ENCODE data around the gene RAB6B.

RAB6B gene

DNA sequence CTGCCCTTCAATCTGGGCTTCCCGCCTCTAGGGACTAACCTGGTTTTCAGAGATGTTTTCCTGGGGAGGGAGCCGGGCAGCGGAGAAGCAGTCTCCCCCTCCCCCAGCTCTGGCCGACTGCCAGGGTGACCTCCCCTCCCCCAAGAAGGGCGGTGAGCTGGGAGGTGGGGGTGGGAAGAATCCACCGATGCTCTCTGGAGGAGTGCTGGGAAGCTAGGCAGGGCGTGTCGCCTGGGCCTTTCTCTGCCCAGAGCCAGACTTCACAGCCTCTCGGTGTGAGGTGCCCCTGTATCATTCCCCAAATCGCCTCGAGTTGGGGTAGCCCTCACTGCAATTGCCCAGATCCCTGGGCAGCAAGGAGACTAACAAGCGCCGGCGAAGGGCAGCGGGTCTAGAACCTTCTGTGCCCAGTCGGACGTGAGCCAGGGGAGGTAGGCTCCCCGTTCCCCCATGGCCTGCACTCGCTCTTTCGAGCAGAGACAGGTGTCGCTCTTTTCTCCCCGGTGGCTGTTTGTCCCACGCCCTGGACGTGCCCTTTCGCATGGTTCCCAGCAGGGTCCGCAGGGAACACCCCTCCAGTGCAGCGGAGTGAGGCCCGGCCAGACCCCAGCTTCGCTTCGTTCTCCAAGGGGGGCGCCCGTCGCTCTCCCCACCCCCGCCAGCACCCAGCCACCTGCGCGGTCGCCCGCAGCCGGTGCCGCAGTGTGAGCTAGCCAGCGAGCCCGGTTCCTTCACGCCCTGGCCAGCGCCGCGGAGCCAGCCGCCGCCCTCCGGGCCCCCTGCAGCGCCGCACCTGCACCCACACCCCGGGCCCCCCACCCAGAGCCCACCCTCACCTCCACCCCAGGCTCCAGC is 1.1 kb downstream of the RAB6B start:
- no peak for DNase-seq (ENCODE audit: low read depth)

DNA sequence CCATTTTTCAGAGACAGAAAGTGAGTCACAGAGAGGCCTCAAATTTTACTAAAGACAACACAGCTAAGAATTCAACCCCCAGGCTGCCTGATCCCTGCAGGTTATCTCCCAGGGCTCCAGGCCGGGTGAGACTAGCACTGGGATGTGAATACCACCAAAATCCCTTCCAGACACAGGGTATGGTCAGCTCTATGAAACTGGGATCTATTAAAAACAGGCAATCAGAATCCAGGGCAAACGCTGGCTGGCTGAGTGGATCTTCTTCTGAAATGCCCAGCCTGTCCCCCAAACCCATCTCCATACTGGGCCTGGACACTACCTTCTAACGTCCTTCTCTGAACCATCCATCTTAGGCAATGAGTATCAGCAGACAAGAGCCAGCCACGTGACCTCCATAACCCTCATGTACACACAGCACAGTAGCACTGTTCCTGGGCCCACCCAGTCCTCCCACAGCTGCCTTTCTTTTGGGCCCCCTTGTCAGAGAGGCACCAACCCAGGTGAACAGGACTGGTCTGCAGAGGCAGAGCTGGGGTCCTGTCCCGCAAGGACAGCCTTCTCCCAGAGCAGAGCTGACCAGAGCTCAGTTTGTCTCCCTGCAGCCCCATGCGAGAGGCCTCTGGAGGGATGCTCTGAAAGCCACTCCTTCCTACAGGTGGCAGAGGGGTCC is 1.9 kb downstream of the RAB6B start:
- no peak for DNase-seq (ENCODE audit: low read depth)

DNA sequence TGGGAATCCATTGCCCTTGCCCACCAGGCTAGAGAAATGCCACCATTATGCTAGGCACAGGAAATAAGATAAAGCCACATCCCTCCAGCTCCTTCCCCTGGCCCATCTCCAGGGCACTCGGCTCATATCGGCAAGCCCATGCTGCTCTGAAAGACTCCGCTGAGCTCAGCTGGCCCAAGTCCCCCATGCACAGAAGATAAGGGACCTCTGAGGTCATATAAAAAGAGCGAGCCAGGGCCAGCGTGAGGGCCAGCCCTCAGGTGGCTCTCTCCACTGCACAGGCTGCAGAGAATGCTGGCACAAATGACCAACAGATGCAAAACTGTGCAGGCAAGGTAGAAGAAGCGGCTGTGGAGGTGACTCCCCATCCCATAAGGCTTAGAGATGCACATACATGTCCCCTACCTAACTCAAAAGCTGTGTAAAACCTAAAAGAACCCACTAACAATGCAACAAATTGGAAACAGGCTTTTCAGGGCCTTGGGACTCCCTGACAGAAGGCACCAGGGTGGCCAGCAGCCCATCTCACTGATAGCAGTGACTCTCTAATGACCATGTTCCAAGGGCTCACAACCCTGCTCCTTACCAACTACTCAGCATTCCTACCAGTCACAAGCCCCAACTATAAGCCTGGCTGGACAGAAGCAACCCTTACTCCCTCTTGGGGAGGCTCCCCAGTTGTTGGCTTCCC is 3.0 kb downstream of the RAB6B start:
- DNase-seq (ENCODE audit: low read depth): no peak

DNA sequence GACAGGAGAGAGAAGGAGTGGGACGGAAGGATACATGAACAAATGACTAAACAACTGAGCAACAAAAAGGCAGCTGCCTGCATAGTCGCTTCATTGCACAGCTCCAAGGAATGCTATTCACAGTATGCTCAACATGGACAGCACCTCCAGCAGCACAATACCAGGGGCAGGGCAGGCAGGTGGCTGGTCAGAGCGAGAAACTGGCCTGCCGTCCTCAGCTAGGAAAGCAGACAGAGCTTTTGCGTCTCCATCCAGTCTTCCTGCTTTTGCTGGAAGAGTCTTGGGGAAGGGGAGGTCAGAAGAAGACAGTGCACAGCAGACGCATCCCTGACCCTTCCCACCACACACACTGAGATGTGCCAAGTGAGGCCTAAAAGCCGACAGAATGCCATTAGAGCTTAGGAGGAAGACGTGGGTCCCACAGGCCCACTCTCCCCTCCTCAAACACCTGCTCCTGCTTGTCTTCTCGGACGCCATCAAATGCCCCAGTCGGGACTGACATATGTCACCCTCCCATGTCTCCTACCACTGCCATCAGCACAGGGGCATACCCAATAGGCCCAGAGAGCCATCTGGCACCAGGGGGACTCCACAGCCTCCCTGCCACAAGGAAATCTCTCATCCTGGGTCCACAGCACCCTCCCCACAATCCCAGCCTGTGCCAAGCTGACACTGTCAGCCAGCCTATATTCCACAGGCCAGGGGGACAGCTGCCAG is 3.9 kb downstream of the RAB6B start:
- no peak for DNase-seq (ENCODE audit: low read depth)

DNA sequence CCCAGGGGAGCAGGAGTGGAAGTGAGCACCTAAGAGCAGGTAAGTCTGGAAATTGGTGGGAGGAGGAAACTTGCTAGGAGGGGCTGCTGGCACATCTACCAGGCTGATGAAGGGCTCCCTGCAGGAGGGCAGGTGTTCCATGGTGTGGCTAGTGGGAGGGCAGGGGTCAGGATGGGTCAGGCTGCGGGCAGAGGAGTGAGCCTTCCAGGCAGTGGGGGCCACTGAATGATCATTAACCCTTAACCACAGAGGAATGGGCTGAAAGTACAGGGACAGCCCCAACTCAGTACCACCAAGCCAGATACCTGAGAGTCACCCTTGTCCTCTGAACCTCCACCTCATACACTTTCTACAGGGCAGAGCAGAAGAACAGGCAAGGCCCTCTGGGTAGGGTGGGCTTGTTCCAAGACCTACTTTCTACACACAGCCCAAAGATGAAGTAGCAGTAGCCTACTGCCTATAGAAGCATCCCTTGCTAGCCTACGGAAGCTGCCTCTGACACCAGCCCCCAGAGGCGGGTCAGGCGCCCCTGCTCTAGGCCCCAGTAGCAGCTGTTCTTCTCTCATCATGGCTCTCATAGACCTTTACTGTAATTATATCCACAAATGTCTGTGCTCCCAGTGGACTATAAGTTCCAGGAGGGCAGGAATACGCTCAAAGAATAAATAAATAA is 4.6 kb downstream of the RAB6B start:
- DNase-seq (ENCODE audit: low read depth): no peak

DNA sequence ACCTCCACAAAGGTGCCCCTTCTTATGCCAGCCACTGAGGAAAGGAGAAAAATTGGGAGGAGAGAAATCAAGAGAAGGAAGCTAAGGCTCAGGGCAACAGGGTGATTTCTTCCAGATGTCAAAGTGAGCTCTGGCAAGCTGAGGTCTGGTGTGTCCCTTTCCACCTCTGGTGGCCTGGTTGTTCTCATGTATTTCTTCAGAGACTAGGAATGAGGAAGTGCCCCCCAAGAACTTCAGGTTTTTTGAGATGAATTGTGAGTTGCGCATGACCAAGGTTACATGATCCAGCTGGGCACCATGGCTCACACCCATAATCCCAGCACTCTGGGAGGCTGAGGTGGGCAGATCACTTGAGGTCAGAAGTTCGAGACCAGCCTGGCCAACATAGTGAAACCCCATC is 5.6 kb downstream of the RAB6B start:
- no peak for DNase-seq (ENCODE audit: low read depth)

DNA sequence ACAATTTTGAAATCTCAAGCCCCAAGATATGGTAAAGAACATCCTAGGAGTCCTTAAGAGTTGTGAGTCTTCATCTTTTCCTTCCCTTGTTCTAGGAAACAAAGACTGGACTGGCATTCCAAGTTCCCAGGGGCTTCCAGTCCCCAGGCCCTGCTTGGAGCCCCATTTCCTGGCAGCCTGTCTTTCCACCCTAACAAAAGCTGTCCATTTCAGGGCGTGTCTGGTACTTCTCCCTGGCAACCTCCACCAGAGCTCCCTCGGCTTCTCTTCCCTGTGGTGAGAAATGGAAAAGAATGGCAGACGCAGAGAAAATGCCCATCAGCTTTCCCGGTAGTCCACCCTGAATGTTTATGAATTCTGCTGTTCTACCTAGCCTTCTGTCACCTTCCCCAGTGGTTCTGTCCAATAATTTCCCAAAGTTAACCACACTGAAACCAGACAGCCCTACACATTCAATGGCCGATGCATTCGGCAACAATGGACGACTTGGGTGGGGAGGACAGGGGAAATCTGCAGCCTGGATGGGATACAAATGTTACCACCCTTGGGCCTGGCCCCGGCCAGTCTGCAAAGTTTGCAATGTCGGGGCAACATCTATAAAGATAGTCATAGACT is 6.8 kb downstream of the RAB6B start:
- no peak for DNase-seq (ENCODE audit: low read depth)

DNA sequence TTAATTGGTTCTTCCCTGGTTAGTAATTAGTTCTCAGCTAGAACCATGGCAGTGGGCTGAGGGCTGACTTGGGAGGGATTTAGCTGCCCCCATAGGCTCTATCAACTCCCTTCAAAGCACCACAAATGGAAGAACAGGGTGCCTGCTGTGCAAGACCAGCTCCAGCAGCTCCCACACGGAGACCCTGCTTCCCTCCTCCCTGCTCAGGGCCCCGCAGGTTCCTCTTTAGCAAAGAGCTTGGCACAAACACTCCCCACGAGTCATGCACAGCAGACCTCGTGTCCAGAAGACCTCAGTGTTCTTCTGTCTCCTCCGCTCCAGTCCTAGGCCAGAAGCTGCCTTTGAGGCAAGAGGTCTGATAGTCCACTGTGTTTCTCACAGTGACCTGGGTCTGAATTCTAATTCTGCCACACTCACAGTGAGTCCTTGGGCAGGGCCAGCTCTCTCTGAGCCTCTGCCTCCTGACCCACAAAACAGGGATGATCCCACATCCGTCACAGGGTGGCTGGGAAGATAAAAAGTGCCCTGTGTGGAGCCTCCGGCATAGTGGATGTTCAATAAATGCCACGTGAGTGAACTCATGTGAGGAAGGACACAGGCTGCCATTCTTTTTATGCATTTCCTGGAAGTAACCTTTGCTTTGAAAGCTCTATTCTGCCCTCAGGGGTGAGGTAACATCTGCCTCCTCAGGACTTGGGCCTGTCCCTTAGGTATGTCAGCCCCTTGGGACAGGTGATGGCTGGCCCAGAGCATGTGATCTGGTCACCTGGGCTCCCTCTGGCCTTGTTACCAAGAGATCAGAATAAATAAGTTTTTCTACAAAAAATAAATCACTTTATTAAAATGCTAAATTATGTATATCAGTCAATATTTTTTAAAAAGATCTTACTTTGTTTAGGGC is 7.6 kb downstream of the RAB6B start:
- no peak for DNase-seq (ENCODE audit: low read depth)

DNA sequence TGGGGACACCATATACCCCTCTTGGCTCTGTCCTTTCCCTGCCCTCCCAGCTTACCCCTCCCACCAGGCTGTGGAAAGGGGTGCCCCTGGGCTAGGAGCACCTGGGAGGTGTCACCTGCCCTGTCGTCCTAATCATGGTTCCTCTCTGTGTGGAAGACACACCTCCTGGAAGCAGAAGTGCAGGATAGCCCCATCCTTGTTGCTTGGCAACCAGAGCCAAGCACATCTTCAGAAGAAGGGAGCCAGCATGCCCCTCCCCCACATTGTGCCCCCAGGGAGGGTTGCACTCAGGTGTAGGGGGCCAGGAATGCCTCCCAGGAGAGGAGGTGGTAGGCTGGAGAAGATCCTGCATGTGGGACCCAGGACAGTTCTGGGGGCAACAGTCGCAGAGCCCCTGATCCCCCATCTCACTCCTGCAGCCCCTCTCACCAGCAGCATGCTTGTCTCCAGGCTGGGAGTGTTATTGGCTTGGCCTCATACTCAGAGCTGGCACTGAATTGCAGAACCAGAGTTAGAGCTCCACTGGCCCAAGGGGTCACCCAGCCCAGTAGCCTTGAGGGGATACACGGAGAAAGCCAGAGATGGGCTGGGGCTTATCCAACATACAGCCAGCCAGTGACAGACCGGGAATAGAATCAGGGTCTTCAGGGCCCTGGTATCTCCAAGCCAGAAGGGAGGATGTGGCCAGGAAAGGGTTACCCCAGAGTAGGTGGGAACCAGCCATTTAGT is 8.4 kb downstream of the RAB6B start:
- DNase-seq (ENCODE audit: low read depth): no peak

DNA sequence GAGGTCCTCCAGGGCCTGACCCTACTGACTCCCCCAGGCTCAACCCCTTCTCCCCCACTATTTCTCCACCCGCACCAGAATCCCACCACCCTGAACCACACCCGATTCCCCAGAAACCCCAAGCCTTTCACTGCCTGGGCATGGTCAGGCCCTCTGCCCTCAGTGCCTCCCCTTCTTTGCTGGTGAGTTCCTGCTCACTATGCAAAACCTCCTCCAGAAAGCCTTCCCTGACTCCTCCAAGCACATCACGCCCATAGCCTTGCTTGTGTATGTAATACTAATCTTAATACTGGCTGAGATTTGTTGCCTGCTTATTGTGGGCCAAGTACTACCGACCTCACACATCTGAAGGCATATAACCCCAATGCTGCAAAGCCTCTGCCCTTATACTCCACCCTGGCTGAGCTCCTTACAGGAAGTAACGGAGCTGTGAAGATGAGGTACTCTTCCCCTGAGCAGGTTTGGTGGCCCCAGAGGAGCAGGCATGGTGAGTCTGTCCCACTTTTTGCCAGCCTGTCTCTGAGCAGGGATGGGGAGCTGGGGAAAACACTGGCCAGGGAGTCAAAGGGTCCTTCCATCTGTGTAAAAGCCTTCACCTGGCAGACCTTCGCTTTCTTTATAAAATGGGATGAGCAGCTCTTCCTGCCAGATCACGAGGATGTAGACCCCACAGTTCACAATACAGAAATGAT is 9.5 kb downstream of the RAB6B start:
- DNase-seq (ENCODE audit: low read depth): no peak

DNA sequence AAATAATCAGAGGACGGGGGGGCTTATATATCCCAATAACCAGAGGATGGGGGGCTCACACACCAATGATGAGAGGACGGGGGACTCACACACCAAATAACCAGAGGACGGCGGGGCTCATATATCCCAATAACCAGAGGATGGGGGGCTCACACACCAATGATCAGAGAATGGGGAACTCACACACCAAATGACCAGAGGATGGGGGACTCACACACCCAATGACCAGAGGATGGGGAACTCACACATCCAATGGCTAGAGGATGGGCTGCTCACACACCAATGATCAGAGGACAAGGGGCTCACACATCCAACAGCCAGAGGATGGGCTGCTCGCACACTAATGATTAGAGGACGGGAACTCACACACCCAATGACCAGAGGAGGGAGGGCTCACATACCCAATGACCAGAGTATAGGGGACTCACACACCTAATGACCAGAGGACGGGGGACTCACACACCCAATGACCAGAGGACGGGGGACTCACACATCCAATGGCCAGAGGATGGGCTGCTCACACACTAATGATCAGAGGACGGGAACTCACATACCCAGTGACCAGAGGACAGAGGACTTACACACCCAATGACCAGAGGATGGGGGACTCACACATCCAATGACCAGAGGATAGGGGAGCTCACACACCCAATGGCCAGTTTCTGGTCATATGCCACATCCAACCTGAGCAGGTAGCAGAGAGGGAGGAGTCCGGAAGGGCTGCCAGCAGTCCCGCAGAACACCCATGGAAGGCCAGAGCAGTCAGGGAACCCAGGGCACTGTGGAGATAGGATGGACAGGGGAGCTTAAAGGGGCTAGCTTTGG is 10.6 kb downstream of the RAB6B start:
- no peak for DNase-seq (ENCODE audit: low read depth)

DNA sequence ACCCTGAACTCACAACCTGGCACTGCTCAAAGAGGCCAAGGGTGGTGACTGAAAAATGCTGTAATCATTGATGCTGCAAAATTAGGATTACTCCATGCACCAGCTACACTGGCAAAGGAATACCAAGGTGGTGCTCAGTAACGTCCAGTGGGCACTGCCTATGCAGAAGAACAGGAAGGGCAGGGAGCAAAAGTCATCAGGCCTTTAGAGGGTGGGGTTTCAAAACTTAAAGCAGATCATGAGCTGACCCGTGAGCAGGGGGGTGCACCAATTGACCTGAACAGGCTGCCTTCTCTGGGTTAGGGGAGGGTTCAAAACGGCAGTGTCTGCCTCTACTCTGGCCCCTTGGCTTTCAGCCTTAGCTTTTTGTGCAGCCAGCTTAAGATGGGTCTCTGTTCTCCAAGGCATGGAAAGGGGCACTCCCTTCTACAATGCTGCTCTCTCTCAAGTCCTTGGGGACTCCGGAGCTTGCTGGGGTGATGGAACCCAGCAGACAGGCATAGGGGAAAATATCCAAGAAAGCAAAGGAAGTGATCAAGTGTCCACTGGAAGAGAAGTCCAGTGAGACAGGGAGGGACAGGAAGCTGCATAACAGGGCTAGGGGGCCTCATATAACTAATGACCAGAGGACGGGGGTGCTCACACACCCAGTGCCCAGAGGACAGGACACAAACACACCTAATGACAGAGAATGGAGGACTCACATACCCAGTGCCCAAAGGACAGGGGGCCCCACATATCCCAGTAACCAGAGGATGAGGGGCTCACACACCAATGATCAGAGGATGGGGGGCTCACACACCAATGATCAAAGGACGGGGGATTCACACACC is 11.4 kb downstream of the RAB6B start:
- no peak for DNase-seq (ENCODE audit: low read depth)

DNA sequence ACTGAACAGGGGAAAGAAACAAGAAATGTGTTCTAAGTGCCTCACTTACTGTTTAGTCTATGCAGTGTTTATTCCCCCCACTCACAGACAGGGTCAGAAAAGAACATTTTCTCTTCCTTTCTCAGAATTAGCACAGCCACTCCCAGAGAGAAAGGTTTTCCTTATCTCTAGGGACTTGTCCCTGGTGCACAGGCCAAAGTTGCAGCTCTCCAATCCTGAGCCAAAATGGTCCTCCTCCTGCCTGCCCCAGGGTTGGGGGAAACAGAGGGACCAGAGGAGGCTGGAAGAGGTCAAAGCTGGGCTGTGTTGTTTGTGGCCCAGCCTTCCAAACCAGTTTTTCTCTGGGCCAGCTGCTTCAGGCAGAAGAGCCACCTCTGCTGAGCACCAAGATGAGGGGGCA is 12.0 kb downstream of the RAB6B start:
- no peak for DNase-seq (ENCODE audit: low read depth)

DNA sequence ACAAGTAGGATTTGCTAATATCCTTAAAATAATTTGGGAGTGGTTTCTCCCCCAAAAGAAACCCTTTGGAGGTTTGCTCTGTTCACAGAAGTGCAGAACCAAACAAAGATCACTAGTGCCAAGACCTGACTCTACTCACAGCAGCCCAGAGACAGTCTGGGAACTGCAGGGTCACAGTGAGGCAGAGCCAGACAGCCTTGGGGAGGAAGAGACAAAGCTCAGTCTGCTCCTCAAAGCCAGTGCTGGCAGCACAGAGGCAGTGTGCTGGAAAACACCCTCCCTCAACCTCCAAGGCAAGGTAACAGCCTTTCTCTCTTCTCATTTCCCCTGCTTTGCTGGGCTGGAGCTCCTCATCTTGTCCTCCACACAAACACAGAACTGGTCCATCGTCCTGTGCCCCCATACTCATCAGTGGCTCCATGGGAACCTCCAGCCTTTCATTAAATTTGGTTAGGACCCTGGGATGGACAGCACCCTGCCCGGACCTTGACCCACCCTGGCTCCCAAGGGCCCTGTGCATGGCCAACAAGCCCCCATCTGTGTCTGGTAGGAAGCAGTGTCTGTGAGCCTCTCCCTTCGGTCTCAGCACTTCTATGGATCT is 12.6 kb downstream of the RAB6B start:
- DNase-seq (ENCODE audit: low read depth): no peak

DNA sequence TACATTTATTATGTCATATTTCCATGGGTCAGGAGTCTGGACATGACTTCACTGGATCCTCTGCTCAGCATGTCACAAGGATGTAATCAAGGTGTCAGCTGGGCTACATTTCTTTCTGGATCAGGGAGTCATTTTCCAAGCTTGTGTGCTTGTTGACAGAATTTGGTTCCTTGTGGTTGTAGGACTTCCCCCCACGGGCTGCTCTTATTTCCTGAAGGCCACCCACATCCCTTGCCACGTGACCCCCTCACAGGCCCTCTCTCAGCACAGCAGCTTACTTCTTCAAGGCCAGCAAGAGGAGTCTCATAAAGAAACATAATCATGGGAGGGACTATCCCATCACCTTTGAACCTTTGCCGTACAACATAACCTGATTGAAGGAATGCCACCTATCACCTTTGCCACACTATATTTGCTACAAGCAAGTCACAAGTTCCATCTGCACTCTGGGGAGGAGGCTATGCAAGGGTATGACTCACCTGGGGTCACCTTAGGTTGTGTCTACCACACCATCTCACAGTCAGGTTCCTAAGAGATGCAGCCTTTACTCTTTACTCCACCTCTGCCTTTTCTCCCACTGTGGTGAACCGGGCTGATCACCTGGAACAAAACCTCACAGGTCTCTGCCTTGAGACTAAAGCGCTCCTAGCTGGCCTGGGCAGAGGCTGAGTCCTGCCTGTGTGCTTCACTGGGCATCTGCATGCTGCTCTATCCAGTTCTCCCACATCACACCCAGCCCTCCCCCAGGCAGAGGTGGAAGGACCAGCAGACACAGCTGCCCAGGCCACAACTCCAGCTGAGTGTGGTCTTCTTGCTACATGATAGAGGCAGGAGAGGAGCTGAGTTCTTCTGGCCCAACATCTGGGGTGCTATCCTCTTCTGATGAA is 13.5 kb downstream of the RAB6B start:
- no peak for DNase-seq (ENCODE audit: low read depth)

DNA sequence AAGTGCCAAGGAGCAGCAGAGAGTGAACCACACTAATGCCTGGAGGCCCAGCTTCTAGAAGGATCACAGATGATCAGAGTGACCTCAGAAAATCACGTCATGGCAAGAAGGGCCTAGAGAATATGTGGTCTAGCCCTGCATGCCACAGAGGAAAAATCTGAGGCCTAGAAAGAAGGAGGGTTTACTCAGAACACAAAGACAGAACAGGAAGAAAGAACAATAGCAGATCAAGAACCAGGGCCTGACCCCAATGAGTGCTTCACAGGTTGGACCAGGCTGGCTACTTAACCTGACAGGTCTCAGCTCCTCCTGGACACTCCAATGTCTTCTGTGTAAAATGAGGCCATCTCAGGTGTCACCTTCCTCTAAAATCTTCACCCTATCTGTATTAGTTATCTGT is 14.2 kb downstream of the RAB6B start:
- no peak for DNase-seq (ENCODE audit: low read depth)

Data from stimulated activated CD8-positive, alpha-beta memory T cell treated with anti-CD3 and anti-CD28 coated beads, Interleukin-7, amount 100 ng/mL, for 24 hours (primary cell).